Measurements from ENCODE around the gene MAGI2. TPM values are rescaled to one million over a fixed set of nuclear protein-coding genes. Genes with fewer than 3 reads are reported as not detected.

The MAGI2 gene
- total RNA-seq, 1 donor, result 18.8 TPM

GRCh38 chr7:78185149-78185745 lies 1268.2 kb downstream of the MAGI2 start:
- Histone ChIP-seq H3K79me2 (ENCODE audit: insufficient read depth, low read length) (no peaks in the 10 kb centered on the region), H3K27me3 (ENCODE audit: insufficient read depth, low read length) (no peaks in the 10 kb centered on the region), H2AFZ (ENCODE audit: low read length) (no peak overlapping the region), H3K4me2 (ENCODE audit: insufficient read depth, low read length) (no peak overlapping the region), H3K4me1 (ENCODE audit: insufficient read depth, low read length) (no peaks in the 10 kb centered on the region), H4K20me1 (ENCODE audit: insufficient read depth, low read length) (no peaks in the 10 kb centered on the region), H3K4me3 (ENCODE audit: insufficient read depth, low read length) (no peak overlapping the region), H3K9me3 (ENCODE audit: low read depth, low read length) (no peaks in the 10 kb centered on the region), H3K36me3 (ENCODE audit: insufficient read depth, low read length) (no peaks in the 10 kb centered on the region), H3K27ac (ENCODE audit: low read depth, low read length) (no peak overlapping the region)
- no peak for DNase-seq (ENCODE audit: insufficient read length, low spot score, missing footprints)
- no peak for TF ChIP-seq CTCF (IDR thresholded peaks at IDR 0.05; ENCODE audit: extremely low read depth, low read depth, low read length)

DNA sequence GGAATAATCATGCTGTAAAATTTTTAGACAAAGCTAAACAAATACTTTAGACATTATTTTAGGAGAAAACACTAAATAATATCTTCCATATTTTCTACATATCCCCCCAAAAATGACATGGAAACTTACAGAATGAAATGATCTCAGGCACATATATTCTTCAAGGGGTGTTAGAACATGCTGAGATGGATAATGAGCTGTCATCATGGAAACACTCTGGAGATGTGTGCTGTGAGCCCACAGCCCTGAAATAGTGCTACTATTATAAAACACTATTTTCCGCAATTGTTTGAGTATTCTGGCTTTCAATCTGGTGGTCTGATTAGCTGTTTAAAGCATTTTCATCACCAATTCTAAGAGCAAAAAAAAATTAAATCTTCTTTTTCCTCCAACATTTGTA lies 1269.2 kb downstream of the MAGI2 start:
- TF ChIP-seq CTCF (IDR thresholded peaks at IDR 0.05; ENCODE audit: extremely low read depth, low read depth, low read length), result no peak
- Histone ChIP-seq H3K27ac (ENCODE audit: low read depth, low read length) (no peak overlapping the region), H3K4me3 (ENCODE audit: insufficient read depth, low read length) (no peak overlapping the region), H3K79me2 (ENCODE audit: insufficient read depth, low read length) (no peaks in the 10 kb centered on the region), H3K4me1 (ENCODE audit: insufficient read depth, low read length) (no peaks in the 10 kb centered on the region), H2AFZ (ENCODE audit: low read length) (no peak overlapping the region), H4K20me1 (ENCODE audit: insufficient read depth, low read length) (no peaks in the 10 kb centered on the region), H3K4me2 (ENCODE audit: insufficient read depth, low read length) (no peak overlapping the region), H3K9me3 (ENCODE audit: low read depth, low read length) (no peaks in the 10 kb centered on the region), H3K27me3 (ENCODE audit: insufficient read depth, low read length) (no peaks in the 10 kb centered on the region), H3K36me3 (ENCODE audit: insufficient read depth, low read length) (no peaks in the 10 kb centered on the region)
- DNase-seq (ENCODE audit: insufficient read length, low spot score, missing footprints), result no peak

DNA sequence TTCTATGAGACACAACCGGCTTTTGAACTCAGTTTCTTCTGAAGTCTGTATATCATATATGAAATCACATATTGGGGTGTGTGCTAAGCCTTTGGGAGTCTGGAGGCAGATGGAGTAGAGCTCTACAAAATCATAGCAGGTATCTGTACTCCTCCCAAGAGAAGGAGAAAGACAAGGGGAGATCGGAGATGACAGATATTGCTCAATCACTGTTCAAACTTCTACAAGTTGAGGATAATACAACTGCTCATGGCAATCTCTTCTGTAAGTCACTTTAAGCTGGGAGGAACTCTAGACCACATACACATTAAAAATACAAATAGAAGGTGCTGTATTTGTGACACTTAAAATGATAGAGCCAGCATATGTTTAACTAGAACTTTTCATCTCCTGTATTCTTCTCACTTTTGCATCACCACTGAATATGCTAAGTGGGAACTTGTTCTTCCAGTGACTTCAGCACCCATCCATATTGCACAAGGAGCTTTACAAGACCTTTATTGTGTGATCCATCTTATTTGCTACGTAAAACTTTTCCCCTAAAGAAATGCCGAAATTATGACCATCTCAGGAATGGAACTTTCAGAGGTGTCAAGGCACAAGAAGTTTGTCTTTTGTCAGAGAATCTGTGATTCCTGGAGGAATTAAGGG lies 1273.5 kb downstream of the MAGI2 start:
- H3K9me3 ChIP-seq (ENCODE audit: low read depth, low read length), result no peaks in the 10 kb centered on the region
- no peaks in the 10 kb centered on the region for H3K4me1 ChIP-seq (ENCODE audit: insufficient read depth, low read length)
- no peak overlapping the region for H3K4me3 ChIP-seq (ENCODE audit: insufficient read depth, low read length)
- no peak overlapping the region for H3K27ac ChIP-seq (ENCODE audit: low read depth, low read length)
- no peaks in the 10 kb centered on the region for H3K27me3 ChIP-seq (ENCODE audit: insufficient read depth, low read length)
- DNase-seq (ENCODE audit: insufficient read length, low spot score, missing footprints), result no peak
- H3K79me2 ChIP-seq (ENCODE audit: insufficient read depth, low read length), result no peaks in the 10 kb centered on the region
- H4K20me1 ChIP-seq (ENCODE audit: insufficient read depth, low read length), result no peaks in the 10 kb centered on the region
- H2AFZ ChIP-seq (ENCODE audit: low read length), result no peak overlapping the region
- H3K36me3 ChIP-seq (ENCODE audit: insufficient read depth, low read length), result no peaks in the 10 kb centered on the region
- TF ChIP-seq CTCF (IDR thresholded peaks at IDR 0.05; ENCODE audit: extremely low read depth, low read depth, low read length), result no peak
- H3K4me2 ChIP-seq (ENCODE audit: insufficient read depth, low read length), result no peak overlapping the region

DNA sequence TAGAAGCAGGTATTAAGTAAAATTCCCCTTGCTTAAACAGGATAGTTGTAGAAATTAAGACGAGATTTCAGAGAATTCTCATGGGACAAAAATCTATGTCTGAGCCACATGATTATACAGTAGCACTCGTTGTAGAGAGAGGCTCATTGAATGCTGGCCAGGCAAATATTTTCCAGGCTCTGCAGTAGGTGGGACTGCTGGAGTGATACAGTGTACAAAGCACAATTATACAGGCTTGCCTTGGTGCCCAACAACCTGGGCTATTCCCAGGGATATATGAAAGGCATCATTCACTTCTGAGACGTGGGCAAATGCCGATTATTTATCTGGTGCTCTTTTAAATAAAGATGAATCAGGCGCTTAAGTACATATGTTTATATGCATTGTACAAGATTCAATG lies 1274.3 kb downstream of the MAGI2 start:
- Histone ChIP-seq H3K4me3 (ENCODE audit: insufficient read depth, low read length) (no peak overlapping the region), H3K9me3 (ENCODE audit: low read depth, low read length) (no peaks in the 10 kb centered on the region), H3K27ac (ENCODE audit: low read depth, low read length) (no peak overlapping the region), H3K4me1 (ENCODE audit: insufficient read depth, low read length) (no peaks in the 10 kb centered on the region), H3K4me2 (ENCODE audit: insufficient read depth, low read length) (no peak overlapping the region), H3K36me3 (ENCODE audit: insufficient read depth, low read length) (no peaks in the 10 kb centered on the region), H3K27me3 (ENCODE audit: insufficient read depth, low read length) (no peaks in the 10 kb centered on the region), H4K20me1 (ENCODE audit: insufficient read depth, low read length) (no peaks in the 10 kb centered on the region), H3K79me2 (ENCODE audit: insufficient read depth, low read length) (no peaks in the 10 kb centered on the region), H2AFZ (ENCODE audit: low read length) (no peak overlapping the region)
- TF ChIP-seq CTCF (IDR thresholded peaks at IDR 0.05; ENCODE audit: extremely low read depth, low read depth, low read length), result no peak
- no peak for DNase-seq (ENCODE audit: insufficient read length, low spot score, missing footprints)

All from osteoblast (primary cell).